ENCODE results near the gene OR51V1.
"Not testable (repeated sequence)": the region's sequence is repeated elsewhere in the genome, so short reads cannot be mapped to it uniquely, and the experiment has no call there.

OR51V1 gene

GRCh38 chr11:5160217-5160616, 40.3 kb downstream of the OR51V1 start:
- DNase-seq, result not testable (repeated sequence)

GRCh38 chr11:5159806-5160205, 40.7 kb downstream of the OR51V1 start:
- DNase-seq, result no peak

GRCh38 chr11:5154657-5155056, 45.8 kb downstream of the OR51V1 start, which contains the start of gene OR52A1:
Gene OR52A1 (minus strand): TSS chr11:5154757. CDS start chr11:5152369, 2,388 bp downstream.
- DNase-seq, result no peak

GRCh38 chr11:5153574-5154431, 46.7 kb downstream of the OR51V1 start:
- DNase-seq, result no peak

GRCh38 chr11:5151713-5152153, 48.7 kb downstream of the OR51V1 start:
- no peak for DNase-seq
